HG02763 (cell line): ENCODE measurements around the gene SLC40A1.

ENCODE experiments used
- ATAC-seq: cut with Tn5 transposase; IDR thresholded peaks from one replicate; pipeline ENCODE4 v1.9.1; 2021; ENCODE audit warnings: mild to moderate bottlenecking, moderate library complexity; ENCODE audit not compliant: unreplicated experiment

The SLC40A1 gene

DNA sequence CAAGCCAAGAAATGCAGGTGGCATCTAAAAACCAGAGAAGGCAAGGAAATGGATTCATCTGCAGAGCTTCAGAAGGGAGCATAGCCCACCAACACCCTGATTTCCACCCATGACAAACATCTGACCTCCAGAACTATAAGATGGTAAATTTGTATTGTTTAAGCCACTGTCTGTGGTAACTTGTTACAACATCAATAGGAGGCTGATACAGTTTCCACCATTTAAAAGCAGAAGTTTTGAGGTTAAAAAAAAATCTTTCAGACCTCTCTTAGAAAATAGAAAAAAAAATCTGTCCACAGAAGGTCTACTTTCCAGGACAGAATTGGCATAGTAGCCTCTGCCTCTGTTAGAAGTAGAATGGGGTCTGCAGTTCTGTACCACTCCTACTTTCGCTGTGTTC lies 37.2 kb downstream of the SLC40A1 start:
- ATAC-seq: no peak

DNA sequence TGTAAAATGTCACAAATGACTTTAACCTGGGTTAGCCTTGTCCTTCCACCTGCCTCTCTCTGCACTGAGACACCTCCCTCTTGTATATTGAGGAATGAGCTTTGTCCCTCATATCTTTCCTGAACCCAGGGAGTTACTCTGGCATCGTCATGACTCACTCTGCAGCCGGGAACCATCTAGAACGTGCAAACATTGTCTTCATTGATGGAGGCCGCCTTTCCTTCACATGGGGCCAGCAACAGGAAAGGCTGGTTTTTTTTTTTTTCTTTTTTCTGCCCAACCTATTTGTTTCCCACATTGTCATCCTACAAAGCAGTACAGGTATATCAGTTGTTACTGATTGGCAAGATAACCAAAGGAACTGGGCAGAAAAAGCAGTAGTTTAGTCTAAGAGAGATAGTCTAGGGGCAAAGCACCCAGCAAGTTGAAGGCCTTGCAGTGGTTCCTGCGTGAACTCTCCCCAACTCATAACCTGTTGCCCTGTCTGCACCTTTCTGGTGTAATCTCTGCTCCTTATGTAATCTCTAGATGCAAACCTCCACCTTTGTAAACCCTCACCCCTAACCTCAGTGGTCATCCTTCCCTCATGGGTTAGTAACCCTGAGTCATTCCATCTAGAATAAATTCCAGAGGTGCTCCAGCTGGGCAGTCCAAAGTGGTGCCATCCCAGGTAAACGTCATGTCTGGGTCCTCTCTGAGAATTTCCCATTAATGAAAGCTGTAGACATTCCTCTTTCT lies 38.3 kb downstream of the SLC40A1 start:
- no peak for ATAC-seq

DNA sequence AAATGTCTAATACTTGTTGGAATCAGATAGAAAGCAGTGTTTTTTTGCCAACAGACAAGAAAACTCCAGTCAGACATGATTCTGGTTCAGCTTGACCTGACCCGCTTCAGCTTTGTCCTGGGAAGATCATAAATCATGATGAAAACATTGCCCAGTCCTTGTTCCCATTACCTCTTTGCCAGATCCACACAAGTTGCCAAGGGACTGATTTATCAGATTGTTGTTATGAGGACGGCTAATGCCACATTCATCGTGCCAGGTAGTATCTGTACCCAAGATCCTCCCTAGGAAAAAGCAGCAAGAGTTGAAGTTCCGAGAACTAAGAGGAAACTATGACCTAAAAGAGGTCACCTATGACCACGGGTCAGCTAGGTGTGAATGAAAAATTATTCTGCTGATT lies 39.0 kb downstream of the SLC40A1 start:
- ATAC-seq: no peak

DNA sequence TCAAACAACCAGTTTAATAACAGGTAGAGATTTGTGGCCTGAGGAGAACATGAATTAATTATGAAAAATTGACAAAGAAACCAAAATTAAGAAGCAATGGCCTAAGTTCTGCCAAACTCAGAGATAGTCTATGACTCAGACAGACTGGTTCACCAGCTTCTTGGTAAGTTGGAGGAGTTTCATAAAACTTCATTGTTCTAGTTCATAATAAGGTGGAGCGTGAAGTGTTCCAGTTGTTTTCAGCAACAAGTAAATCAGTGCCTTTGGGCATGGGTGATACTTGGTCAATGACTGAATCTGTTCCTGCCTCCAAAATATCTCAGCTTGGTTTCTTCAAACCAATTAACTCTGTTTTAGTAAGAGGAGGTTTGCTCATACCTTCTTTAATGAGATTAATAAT lies 40.0 kb downstream of the SLC40A1 start:
- no peak for ATAC-seq

DNA sequence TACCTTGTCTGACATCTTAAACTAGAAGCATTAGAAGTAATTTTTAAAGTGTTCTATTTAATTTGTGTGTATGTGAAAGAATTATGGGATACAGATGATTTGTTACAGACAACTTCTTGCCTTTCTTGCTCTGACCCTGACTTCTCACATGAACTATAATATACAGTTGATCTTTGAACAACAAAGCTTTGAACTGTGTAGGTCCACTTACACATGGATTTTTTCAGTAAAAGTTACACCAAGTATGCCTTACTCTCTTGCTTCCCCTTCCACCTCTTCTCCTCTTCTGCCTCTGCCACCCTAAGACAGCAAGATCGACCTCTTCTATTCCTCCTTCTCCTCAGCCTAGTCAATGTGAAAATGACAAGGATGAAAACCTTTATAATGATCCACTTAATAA lies 42.2 kb downstream of the SLC40A1 start:
- no peak for ATAC-seq

DNA sequence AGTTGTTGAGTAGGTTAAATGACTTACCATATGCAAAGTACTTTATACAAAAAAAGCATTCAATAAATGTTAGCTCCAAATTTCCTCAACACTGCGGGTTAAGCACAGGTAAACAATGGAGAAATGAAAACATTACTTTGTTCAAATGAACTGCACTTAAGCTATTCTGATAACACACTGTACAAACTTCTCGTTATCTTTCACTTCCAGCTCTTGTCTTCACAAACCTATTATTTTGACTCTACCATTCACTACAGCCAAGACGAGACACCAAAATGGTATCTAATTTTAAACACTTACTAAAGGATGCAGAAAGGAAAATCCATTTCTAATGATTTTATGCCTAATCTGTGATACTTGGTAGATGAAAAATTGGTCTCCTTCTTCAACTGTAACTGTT lies 43.8 kb downstream of the SLC40A1 start:
- ATAC-seq: no peak

DNA sequence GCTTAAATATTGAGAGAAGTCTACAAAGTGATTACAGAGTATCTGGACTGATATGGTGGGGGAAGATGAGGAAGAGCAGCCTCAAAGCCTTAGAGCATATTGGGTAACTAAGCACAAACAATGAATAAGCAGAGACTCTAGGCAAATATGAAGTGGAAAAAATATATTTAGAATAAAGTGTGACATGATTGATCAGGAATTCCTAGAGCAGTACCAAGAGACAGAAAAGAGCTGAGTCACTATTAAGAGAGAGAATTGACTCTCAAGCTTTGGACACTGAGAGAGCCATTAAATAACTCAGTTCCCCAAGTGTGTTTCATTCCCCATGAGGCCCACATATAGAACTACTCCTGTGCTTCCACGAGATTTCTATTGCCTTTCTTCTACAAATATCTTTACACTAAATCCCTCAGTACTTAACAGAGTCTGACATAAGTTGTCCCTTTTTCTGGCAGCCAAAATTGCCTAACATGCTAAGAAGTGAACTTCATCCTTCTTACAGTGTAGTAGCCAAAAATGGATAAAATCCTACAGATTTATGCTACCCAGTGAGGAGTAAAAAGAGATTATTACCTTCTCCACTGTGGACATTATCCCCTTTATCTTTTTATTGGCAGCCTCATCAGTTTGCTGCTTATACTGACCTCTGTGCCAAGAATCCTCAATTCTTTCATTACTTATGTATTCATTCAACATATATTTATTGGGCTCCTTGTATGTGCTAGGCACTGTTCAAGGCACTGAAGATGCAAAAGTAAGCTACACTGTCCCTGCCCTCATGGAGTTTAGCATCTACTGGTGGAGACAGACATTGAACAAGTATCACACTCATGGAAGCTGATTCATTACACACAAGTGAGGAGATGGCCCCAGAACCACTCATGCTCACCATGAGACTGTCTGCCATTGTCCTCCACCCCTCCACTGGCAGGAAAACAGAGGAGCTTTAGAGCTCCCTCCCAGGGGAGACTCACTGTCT lies 45.4 kb downstream of the SLC40A1 start:
- no peak for ATAC-seq

DNA sequence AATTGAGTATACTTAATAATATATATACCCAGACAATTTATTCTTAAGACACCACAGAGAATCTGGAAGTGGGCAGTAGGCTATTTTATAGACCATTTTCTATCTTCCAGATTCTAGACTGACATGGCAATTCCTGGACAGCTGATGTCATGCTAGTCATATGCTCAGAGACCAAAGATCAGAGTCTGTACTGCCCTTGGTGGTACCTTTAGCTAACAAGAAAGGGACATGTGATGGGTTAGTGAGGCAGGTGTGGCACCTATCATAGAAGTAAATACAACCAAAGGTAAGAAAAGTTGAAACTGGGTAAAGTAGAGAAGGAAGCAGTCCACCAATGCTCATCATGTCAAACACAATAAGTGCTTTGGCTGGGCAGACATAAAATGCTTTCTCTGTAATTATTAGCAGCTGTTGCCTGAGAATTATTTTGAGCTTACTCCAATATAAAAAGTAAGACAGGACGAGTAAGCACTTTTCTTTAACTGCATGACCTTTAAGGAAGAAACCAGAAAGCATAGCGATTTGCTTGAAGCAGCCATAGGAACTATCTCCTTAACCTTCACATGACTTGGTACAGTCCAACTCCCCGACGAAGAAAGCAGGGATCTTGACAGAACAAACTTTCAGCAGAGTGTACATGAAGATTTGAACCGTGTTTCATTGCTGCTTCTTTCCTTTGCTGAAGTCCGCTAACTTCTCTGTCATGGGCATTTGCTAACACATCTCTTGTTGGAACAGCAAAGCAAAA lies 47.1 kb downstream of the SLC40A1 start:
- no peak for ATAC-seq

DNA sequence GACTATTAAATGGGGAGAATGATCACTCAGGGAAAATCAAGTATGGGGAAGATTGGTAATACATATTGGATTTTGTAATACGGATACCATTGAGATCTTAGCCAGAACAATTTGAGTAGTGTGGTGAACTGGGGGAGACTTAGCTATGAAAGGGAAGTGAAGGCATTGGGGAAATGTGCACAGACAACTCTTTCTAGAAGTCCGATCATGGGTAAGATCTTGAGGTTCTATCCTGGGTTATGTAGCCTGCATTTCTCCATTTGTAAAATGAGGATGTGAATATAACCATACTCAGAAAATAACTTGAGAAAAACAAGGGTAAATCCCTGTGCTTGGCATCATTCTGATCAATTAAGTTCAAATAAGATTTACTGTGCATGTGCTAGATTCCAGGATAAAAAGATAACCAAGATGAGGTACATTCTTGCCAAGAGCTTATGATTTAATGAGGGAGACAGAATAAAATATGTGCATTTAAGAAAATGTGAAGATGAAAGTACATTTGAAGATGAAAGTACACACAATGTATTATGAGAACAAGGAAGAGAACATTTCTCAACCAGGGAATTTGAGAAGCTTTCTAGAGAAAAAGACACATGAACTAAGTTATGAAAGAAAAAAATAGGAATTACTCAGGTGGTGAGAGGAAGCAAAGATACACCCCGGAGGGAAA lies 49.5 kb downstream of the SLC40A1 start:
- ATAC-seq: no peak

DNA sequence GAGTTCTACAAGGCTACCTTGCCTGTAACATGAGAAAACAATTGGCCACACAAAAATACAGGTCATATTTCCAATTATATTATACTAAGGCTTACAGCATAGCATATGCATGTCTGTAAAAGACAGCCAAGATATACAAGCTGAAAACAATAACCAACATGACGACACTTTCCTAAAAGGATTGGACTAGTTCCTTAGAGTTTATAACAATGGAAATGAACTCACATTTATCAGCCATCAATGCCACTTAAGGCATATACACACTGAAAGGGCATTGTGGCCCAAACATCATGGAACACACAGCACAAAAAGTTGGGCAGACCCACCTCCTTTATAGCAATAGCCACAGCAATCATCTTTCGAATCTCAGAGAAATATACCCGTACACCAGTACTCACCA lies 52.0 kb downstream of the SLC40A1 start:
- ATAC-seq: no peak

DNA sequence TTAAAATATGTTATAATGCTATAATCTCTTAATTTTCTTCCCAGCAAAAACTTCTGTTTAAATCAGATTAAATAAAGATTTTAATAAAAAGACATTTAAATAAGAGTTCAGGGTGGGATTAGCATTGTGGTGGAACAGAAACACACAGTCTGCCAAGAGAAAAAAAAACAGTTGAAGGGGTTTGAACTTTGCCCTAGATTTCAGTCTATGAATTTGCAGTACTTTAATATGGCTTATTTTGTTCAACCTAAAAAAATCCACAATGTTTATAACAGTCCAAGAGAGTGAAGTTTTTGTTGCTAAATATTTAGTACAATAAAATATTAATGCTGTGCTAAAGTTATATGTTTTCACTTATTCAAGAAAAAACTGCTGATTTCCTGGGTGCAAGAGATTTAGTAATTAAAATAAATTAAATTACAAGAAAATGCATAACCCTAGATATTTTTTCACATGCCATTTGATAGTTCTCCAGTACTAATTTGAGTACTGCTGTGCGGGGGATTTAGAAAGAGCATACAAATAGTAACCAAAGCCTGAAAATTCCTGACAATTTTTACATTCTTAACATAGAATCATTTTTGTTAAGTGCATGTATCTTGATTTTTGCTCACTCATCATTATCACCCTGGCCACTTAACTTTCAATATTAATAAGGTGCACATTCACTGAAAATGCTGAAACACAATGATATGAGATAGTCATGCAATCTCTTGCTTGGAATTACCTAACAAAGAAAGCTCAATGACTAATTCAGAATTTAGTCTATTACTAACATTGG lies 52.6 kb downstream of the SLC40A1 start:
- no peak for ATAC-seq

DNA sequence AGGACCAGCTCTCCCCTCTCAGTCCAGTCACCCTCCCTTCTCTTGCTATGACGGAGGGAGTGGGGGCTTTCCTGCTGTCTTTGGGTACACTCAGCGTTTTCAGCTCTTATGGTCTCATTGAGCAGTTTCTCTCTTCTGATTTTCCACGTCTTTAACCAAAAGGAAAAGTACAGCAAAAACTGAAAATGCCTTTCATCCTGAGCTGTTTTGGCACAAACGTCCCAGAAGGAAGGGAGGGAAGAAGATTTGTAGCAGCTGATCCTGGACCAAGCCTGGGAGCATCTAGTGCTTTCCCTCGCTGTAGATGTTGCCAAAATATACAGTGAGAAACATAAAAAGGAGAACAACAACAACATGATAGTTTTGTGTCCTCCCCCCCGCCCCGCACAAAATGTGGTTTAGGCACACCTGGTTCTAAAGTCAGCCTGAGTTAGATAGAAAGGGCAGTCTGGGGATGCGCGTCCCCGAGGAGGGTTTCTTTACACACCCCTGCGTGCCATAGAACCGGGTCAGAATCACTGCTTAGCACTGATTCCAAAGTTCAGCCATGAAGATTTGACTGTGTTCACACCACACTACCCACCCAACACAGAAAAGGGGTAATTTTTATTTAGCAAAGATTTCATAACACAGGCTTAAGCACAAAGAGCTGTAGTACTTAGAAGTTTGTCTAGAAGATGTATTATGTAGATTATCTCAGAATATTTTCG lies 53.4 kb downstream of the SLC40A1 start:
- no peak for ATAC-seq

DNA sequence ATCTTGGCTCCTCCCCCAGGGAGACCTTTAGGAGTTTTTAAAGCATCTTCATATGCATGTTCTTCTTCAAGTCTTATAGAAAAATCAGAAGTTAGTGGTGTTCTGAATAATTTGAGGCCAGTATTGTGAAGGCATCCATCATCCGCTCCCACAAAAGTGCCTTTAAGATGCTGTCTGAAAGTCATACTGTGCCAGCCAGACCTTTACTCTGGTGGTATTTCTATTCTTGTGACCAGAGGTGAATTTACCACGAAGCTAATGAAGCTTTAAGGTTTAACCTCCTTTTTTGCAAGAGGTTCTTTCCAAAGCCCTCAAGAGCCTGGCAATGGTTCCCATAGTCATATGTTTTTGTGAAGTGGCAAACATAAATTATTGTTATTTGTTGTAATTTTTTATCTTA lies 54.3 kb downstream of the SLC40A1 start:
- ATAC-seq: no peak

DNA sequence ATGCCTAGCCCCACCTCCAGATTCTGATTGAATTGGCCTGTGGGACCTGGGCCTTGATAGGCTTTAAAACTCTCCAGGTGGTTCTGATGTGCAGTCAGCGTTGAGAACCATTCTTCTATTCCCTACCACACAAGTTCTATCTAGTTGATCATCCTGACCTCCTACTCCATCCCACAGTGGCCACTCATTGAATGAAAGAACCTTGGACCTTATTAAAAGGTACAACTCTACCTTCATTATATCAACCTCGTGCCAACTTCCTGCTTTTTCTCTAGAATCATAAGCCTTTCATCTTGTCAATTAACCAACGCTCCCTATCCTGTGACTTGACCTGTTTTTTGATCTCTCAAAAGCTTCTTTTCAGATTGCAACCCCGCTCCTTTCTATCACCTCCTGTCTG lies 55.8 kb downstream of the SLC40A1 start:
- no peak for ATAC-seq

DNA sequence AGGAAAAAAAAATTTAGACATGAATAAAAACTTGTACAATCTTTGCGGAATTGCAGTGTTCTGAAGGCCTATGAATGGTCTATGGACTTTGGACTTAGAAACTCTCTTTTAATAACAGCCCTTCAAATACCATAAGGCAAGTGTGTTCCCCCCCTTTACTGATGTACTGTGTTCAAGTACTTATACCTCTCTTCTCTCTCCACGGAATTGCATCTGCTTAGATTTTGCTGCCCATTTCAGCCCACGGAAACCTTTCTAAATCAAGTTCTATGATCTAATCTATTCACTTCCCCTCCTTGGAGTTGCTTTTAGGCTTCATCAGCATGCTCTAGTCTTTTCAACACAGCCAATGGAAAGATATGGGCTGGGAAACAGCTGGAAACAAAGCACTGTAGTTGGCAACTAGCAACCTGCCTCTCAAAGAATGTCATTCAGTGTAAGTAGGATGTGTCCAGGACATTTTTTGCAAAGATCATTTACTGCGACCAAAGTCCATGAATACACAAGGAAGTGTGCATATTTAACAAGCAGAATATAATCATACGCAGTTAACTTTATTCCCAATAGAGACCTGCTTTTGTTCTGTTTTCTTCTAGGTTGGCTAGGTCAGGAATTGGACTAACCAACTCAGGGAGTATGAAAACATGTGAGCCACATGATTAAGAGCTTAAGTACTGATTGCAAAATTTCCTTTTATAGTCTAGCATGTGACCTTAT lies 58.0 kb downstream of the SLC40A1 start:
- ATAC-seq: no peak

DNA sequence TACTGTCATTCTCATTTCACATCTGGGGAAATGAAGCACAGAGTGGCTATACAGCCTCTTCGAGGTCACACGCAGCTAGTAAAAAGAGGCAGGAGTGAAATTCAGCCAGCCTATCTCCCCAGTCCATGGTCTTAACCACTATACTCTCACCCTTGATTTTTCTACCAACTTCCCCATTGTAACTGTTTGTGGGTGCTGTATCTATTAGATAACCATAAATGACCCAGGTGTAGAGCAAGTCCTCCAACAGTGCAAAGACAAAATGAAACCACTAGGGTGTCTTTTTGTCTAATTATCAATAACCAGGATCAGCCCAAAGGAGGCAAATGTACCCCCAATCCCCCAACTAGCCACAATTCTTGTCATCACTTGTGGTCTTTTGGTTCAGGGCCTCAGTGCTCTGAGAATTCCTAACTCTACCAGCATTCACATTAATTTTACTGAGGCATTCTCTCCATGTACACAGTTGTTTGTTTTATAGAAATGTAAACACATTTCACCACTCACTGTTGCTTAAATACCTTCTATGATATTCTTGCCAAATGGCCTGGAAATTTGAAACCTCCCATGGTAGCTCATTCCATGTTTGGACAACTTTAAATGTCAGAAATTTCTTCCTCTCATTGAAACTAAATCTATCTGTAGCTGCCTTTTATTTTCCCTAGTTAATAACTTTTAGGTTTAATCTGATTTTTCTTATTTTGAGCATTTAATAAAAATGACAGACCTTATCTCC lies 58.7 kb downstream of the SLC40A1 start:
- ATAC-seq: no peak

DNA sequence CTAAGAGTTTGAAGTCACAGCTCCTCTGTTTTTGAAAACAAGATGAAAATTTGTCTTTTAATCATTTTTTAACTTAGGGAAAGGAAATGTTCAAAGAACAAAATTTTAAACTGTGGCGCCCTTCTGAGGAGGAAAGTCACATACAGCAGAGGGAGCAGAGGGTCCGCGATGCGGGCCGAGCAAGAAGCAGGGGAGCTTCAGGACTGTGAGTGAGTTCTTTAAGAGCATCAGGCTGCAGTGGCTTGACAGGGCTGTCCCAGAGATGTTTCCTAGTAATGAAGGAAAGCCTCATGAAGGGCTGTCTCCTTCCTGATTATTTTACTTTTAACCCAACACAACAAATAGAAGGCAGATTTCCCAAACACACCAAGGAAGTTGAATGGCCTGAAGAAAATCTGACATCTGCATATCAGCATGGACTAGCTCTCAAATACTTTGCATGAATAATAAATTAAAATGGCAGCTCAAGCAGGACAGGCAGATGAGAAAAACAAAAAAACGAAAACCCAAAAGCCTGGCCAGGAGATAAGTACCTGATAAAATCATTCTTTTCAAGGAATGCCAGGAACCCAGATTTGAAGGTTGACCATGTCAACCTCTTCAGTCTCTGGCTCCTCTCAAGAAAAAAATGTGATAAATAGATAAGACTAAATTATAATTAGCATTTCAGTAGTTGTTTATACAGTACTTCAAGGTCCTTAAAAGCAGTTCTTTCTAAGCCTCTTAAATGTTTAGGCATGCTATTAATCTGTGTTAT lies 60.8 kb downstream of the SLC40A1 start:
- ATAC-seq: no peak
